IMR-90 (cell line): ENCODE results near the gene HAVCR1.

Source experiments
- BHLHE40 ChIP-seq: fragments of 150-350 bp; IDR thresholded peaks from 2 replicates; pipeline ENCODE4 v1.6.1; 2016; ENCODE audit warnings: mild to moderate bottlenecking, low read depth, low read length
- CEBPB ChIP-seq: IDR thresholded peaks from 2 replicates; pipeline ENCODE4 v1.6.1; 2012; ENCODE audit warnings: low read depth, low read length, improper control_type of control experiment
- MAFK ChIP-seq: IDR thresholded peaks from 2 replicates; pipeline ENCODE4 v1.6.1; 2012; ENCODE audit warnings: low read depth, low read length, improper control_type of control experiment
- POLR2A ChIP-seq: IDR thresholded peaks from 2 replicates; pipeline ENCODE4 v1.6.1; 2012; ENCODE audit warnings: mild to moderate bottlenecking, low read depth, low read length
- RAD21 ChIP-seq: IDR thresholded peaks from 2 replicates; pipeline ENCODE4 v1.6.1; 2012; ENCODE audit warnings: low read length, improper control_type of control experiment
- TF ChIP-seq, protein P1 (sequence below): conservative IDR thresholded peaks from 2 replicates; pipeline ENCODE4 v1.5.1; 2012; ENCODE audit warnings: mild to moderate bottlenecking, low read depth, low read length, improper control_type of control experiment
- TF ChIP-seq, protein P2 (sequence below): fragments of 150-350 bp; IDR thresholded peaks from 2 replicates; pipeline ENCODE4 v1.6.1; 2016; ENCODE audit warnings: low read depth, mild to moderate bottlenecking, low read length, moderate library complexity, borderline replicate concordance

DNA sequence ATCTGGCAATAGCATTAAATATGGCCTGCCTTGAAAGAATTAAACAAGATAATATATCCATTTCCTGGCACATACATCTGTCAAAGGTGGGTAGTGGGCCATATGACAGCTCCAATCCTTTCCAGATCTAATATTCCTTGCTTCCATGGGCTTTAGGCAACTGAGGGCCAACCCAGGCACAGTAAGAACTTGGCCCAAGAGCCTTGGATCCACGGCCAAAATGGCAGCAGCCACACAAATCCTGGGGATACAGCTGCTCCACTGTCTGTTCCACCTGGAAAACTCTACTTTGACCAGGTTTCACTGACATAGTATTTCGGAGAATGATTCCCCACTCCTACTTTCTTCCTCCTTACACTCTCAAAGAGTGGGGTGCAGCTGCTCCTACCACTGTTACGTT is 13.3 kb downstream of the HAVCR1 start:
- TF ChIP-seq, protein P1, sequence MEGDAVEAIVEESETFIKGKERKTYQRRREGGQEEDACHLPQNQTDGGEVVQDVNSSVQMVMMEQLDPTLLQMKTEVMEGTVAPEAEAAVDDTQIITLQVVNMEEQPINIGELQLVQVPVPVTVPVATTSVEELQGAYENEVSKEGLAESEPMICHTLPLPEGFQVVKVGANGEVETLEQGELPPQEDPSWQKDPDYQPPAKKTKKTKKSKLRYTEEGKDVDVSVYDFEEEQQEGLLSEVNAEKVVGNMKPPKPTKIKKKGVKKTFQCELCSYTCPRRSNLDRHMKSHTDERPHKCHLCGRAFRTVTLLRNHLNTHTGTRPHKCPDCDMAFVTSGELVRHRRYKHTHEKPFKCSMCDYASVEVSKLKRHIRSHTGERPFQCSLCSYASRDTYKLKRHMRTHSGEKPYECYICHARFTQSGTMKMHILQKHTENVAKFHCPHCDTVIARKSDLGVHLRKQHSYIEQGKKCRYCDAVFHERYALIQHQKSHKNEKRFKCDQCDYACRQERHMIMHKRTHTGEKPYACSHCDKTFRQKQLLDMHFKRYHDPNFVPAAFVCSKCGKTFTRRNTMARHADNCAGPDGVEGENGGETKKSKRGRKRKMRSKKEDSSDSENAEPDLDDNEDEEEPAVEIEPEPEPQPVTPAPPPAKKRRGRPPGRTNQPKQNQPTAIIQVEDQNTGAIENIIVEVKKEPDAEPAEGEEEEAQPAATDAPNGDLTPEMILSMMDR = no peak
- no peak for TF ChIP-seq POLR2A
- TF ChIP-seq RAD21 = no peak
- no peak for TF ChIP-seq MAFK
- no peak for TF ChIP-seq CEBPB
- TF ChIP-seq, protein P2, sequence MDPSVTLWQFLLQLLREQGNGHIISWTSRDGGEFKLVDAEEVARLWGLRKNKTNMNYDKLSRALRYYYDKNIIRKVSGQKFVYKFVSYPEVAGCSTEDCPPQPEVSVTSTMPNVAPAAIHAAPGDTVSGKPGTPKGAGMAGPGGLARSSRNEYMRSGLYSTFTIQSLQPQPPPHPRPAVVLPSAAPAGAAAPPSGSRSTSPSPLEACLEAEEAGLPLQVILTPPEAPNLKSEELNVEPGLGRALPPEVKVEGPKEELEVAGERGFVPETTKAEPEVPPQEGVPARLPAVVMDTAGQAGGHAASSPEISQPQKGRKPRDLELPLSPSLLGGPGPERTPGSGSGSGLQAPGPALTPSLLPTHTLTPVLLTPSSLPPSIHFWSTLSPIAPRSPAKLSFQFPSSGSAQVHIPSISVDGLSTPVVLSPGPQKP = no peak
- TF ChIP-seq BHLHE40 = no peak
